GDM1 (cell line): ENCODE measurements around the gene GOLGA6B.
"Not testable (repeated sequence)": the region's sequence is repeated elsewhere in the genome, so short reads cannot be mapped to it uniquely, and the experiment has no call there.

Source experiments
- DNase-seq: peaks from one replicate; lab custom pipeline; 2025; lab: John Stamatoyannopoulos, UW

The GOLGA6B gene

DNA sequence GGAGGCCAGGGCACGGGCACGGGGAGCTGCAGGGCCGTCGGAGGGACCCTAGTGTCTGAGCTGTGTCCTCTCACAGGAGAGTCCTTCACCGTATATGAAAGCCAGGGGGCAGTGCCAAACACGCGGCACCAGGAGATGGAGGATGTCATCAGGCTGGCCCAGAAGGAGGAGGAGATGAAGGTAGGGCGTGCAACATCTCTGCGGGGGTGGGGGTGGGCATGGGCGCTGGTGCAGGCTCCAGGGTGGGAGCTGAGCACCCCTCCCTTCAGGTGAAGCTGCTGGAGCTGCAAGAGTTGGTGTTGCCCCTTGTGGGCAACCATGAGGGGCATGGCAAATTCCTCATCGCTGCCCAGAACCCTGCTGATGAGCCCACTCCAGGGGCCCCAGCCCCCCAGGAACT is 11.2 kb downstream of the GOLGA6B start:
- not testable (repeated sequence) for DNase-seq

- not testable (repeated sequence) for DNase-seq
Observed at GRCh38 chr15:72669803-72670202, 15.3 kb downstream of the GOLGA6B start.

GRCh38 chr15:72670656-72671352 is 16.3 kb downstream of the GOLGA6B start:
- DNase-seq, result not testable (repeated sequence)

DNA sequence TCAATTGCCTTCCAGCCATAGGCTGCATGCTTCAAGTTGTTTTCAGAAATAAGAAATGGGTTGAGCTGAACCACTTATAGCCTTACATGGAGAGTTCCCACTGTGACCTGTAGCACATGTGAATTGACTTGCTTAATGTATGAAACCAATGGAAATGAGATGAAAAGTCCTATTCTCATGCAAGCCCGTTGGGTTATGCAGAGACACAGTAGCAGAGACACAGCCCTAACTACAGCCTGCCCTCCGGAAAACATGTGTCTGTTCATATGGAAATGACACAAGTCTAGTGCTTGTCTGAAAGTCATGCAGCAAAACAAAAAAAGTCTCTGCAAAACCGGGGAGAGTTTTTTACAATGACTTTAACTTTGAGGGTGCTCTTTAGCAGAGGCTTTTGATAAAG is 17.0 kb downstream of the GOLGA6B start:
- no peak for DNase-seq

- no peak for DNase-seq
Observed at GRCh38 chr15:72676838-72677237, 22.3 kb downstream of the GOLGA6B start.

GRCh38 chr15:72680931-72681330 is 26.4 kb downstream of the GOLGA6B start:
- no peak for DNase-seq

DNA sequence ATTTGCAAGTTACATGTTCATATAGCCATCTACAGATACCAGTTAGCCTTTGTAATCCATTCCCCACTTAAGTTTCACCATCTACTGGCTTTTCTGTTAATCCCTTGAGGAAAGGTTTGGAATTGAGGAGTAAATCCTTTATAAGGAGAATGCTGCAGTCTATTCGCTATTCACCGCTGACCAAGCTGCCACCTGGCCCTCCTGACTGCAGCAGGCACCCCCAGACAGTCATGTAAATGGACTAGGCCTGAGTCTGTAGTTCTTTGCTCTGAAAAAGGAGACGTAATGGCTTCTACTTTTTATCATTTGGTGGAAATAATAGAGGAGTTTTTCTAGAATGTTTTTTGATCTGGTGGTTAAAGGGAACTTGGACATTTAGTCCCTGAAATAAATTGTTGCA is 28.3 kb downstream of the GOLGA6B start:
- DNase-seq, result no peak

- DNase-seq, result no peak
Observed at GRCh38 chr15:72685301-72685924, 30.9 kb downstream of the GOLGA6B start.

DNA sequence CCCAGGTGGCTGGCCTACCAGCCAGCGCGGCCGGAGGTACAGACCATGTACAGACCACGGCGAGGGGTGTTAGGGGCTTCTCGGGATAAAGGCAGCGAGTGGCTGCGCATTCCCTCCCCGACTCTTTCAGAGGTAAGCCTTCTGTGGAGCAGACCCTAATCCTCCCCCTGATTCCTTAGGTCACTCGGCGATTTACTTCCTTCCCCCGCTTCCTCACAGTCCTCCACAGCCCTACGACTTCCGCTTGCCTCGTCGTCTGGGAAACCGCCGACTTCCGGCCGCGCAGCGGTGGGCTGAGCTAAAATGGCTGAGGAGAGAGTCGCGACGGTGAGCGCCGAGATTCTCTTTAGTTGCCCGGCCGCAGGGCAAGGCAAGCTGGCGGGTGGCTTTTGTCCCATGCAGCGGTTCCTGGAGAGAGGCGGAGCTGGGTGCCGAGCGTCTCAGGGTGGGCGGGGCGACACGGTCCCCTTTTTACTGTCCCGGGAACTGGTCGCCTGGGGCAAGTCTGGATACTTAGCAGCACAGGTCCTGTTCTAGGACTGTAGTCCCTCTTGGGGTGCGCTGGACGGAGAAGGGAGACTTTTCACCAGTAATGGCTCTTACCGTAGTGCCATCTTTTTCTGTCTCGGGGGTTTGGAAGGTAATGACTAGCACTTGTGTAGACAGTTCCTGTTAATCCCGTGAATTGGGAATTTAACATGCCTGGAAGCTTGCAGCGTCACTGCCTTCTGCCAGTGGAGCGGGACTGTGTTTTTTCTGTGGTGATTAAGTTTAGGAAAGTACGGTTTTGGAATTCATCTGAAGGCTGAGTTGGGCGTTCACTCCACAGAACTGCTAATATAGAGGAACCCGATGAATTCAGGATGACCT is 31.7 kb downstream of the GOLGA6B start, which contains the start of the genes BBS4 and HIGD2B:
BBS4 (plus strand) TSS at position 283 of the 870 bp plus-strand sequence; CDS start at position 304, 21 bp downstream.
HIGD2B (minus strand) TSS at position 258 of the 870 bp plus-strand sequence. CDS start 9,808 bp downstream, outside the sequence.
- DNase-seq, result no peak

GRCh38 chr15:72688697-72689096 is 34.2 kb downstream of the GOLGA6B start:
- no peak for DNase-seq

DNA sequence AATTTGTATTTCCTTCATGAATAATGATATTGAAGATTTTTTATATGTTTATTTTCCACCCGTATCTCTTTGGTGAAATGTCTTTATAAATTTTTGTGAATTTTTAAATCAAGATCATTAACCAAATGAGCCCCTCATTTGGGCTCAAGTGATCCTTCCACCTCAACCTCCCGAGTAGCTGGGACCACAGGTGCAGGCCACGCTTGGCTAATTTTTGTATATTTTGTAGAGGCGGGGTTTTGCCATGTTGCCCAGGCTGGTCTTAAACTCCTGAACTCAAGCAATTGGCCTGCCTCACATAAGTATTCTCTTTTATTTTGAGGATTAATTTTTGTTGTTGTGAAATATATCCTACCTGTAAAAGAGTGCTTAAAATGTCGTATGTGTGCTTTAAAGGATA is 36.4 kb downstream of the GOLGA6B start:
- DNase-seq, result no peak

- no peak for DNase-seq
Observed at GRCh38 chr15:72698938-72699337, 44.4 kb downstream of the GOLGA6B start.

DNA sequence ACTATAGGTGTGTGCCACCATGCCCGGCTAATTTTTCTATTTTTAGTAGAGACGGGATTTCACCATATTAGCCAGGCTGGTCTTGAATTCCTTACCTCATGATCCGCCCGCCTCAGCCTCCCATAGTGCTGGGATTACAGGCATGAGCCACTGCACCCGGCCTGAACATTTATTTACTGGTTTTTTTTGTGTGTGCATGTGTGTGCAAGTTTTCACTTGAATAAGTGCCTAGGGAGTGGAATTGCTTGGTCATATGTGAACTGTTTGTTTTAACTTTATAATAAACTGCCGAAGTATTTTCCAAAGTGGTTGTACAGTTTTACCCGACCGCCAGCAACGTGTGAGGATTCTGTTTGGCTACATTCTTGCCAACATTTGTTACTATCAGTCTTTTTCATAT is 45.6 kb downstream of the GOLGA6B start:
- no peak for DNase-seq

GRCh38 chr15:72706266-72706665 is 51.8 kb downstream of the GOLGA6B start:
- no peak for DNase-seq

- DNase-seq, result not testable (repeated sequence)
Observed at GRCh38 chr15:72708551-72709303, 54.2 kb downstream of the GOLGA6B start.
